Ovary (tissue), 3 donors: ENCODE measurements around the gene PKM.

Source experiments
- EP300 ChIP-seq: sonication (generic); formaldehyde crosslinking; IDR thresholded peaks from one replicate; pipeline ENCODE4 v1.6.1; 2017; ENCODE audit warnings: antibody characterized with exemption
- POLR2A ChIP-seq: fragments of 450-650 bp; IDR thresholded peaks from one replicate; pipeline ENCODE4 v1.6.1; 2017; ENCODE audit warnings: antibody characterized with exemption, mild to moderate bottlenecking, moderate library complexity
- TF ChIP-seq, protein P1 (sequence below), 3 donors: fragments of 450-650 bp in 2 of 3; fragments of 200-600 bp in 1 of 3; IDR thresholded peaks; one replicate each; pipeline versions ENCODE4 v1.5.1 to v1.8.0; 2016 to 2022; ENCODE audit warnings: antibody characterized with exemption in 3 of 3, mild to moderate bottlenecking in 1 of 3
- donor health status: DM: no; HTN: no; CAD: no.

GRCh38 chr15:72184165-72184811 lies 46.7 kb downstream of the PKM start:
- TF ChIP-seq, protein P1, sequence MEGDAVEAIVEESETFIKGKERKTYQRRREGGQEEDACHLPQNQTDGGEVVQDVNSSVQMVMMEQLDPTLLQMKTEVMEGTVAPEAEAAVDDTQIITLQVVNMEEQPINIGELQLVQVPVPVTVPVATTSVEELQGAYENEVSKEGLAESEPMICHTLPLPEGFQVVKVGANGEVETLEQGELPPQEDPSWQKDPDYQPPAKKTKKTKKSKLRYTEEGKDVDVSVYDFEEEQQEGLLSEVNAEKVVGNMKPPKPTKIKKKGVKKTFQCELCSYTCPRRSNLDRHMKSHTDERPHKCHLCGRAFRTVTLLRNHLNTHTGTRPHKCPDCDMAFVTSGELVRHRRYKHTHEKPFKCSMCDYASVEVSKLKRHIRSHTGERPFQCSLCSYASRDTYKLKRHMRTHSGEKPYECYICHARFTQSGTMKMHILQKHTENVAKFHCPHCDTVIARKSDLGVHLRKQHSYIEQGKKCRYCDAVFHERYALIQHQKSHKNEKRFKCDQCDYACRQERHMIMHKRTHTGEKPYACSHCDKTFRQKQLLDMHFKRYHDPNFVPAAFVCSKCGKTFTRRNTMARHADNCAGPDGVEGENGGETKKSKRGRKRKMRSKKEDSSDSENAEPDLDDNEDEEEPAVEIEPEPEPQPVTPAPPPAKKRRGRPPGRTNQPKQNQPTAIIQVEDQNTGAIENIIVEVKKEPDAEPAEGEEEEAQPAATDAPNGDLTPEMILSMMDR (IDR thresholded peaks at IDR 0.05) = no peak
- no peak for TF ChIP-seq POLR2A
- no peak for TF ChIP-seq EP300
